Karpas-422 (cell line): Measurements from ENCODE around the gene ST6GALNAC4. TPM values are rescaled to one million over a fixed set of nuclear protein-coding genes. Genes with fewer than 3 reads are reported as not detected.
"Not testable (repeated sequence)": the region's sequence is repeated elsewhere in the genome, so short reads cannot be mapped to it uniquely, and the experiment has no call there.

Source experiments
- DNase-seq: peaks from one replicate; pipeline ENCODE4 v3.0.0-alpha.2; 2015
- H2AFZ ChIP-seq: fragments of 200-600 bp; sonication (generic); 2 replicates; pipeline ENCODE4 v1.6.1; 2014; ENCODE audit warnings: antibody characterized with exemption, low read length, mixed read lengths
- H3K27ac ChIP-seq: fragments of 200-600 bp; sonication (generic); 2 replicates; pipeline ENCODE4 v1.5.1; 2014; ENCODE audit warnings: mild to moderate bottlenecking, low read length, moderate library complexity
- H3K27me3 ChIP-seq: fragments of 200-600 bp; sonication (generic); 2 replicates; pipeline ENCODE4 v1.6.1; 2014; ENCODE audit warnings: low read length, mixed read lengths
- H3K36me3 ChIP-seq: fragments of 200-600 bp; sonication (generic); 2 replicates; pipeline ENCODE4 v1.6.1; 2014; ENCODE audit warnings: low read length, mixed read lengths; ENCODE audit not compliant: insufficient read depth
- H3K4me1 ChIP-seq: fragments of 200-600 bp; sonication (generic); 2 replicates; pipeline ENCODE4 v1.6.1; 2014; ENCODE audit warnings: mild to moderate bottlenecking, low read length, mixed read lengths
- H3K4me2 ChIP-seq: fragments of 200-600 bp; sonication (generic); 2 replicates; pipeline ENCODE4 v1.6.1; 2014; ENCODE audit warnings: low read length, low read depth, mild to moderate bottlenecking; ENCODE audit not compliant: poor library complexity, severe bottlenecking
- H3K4me3 ChIP-seq: fragments of 200-600 bp; sonication (generic); 2 replicates; pipeline ENCODE4 v1.5.1; 2014; ENCODE audit warnings: mild to moderate bottlenecking, antibody characterized with exemption, low read length, mixed read lengths
- H3K79me2 ChIP-seq: fragments of 200-600 bp; sonication (generic); 2 replicates; pipeline ENCODE4 v1.6.1; 2014; ENCODE audit warnings: mild to moderate bottlenecking, low read length, mixed read lengths
- H3K9ac ChIP-seq: fragments of 200-600 bp; sonication (generic); 2 replicates; pipeline ENCODE4 v1.6.0; 2014; ENCODE audit warnings: low read length
- H3K9me2 ChIP-seq: fragments of 200-600 bp; sonication (generic), shearing (Covaris generic); replicated peaks from 2 replicates; pipeline ENCODE4 v1.6.0; 2014; ENCODE audit warnings: mild to moderate bottlenecking, low read length, moderate library complexity; ENCODE audit not compliant: insufficient read depth
- H3K9me3 ChIP-seq: fragments of 300-700, 200-600 bp; sonication (generic); 2 replicates; pipeline ENCODE4 v1.6.1; 2014; ENCODE audit warnings: low read length, mixed read lengths
- H4K20me1 ChIP-seq: fragments of 200-600 bp; sonication (generic); 2 replicates; pipeline ENCODE4 v1.6.1; 2014; ENCODE audit warnings: mild to moderate bottlenecking, antibody characterized with exemption, low read length, low read depth; ENCODE audit not compliant: insufficient read depth
- total RNA-seq: library from RNA; depleted of rRNA; stranded (reverse); fragments of >200 nt; shearing (Covaris generic); gene quantifications from 2 replicates; pipeline ENCODE4 v1.2.3, GENCODE V29; 2014; ENCODE audit warnings: low replicate concordance

Gene ST6GALNAC4
- total RNA-seq, 1 experiment from 2014 or later, result 23.5 TPM

DNA sequence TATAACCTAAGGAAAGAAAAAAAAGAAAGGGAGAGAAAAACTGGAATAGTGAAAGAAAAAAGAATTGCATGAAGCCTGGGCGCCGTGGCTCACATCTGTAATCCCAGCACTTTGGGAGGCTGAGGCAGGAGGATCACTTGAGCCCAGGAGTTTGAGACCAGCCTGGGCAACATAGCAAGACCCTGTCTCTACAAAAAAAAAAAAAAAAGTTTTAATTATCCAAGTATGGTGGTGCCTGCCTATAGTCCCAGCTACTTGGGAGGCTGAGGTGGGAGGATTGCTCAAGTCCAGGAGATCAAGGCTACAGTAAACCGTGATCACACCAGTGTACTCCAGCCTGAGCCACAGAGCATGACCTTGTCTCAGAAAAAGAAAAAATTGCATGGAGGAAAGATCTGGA, 35.1 kb downstream of the ST6GALNAC4 start:
- not testable (repeated sequence) for H3K36me3 ChIP-seq, H3K27ac ChIP-seq, H3K27me3 ChIP-seq, H2AFZ ChIP-seq, DNase-seq, H3K4me2 ChIP-seq, H4K20me1 ChIP-seq, H3K9me2 ChIP-seq, H3K79me2 ChIP-seq, H3K4me1 ChIP-seq, H3K9ac ChIP-seq, H3K9me3 ChIP-seq, H3K4me3 ChIP-seq

DNA sequence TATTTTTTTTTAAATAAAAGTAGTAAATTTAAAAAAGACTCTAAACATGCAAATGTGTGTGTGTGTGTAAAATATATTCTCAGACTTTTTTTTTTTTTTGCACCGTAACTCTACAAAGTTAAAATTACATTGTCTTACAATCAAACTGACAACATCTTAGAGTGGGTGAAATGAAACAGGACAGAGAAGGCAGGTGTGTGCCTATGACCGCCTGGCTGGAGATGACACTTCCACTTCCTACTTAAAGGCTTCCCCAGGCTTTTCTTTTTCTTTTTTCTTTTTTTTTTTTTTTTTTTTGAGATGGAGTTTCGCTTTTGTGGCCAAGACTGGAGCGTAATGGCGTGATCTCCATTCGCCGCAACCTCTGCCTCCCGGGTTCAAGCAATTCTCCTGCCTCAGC, 36.7 kb downstream of the ST6GALNAC4 start:
- Histone ChIP-seq H3K27ac (no peak overlapping the region), H3K9ac (no peak overlapping the region), H3K4me2 (no peak overlapping the region), H3K4me1 (0 out of 2 replicates have a peak, but pooled peaks cover 2% of the 10 kb centered on the region), H3K27me3 (no peaks in the 10 kb centered on the region), H4K20me1 (no peaks in the 10 kb centered on the region), H3K36me3 (no peaks in the 10 kb centered on the region), H3K9me3 (no peaks in the 10 kb centered on the region), H2AFZ (no peak overlapping the region), H3K9me2 (no peaks in the 10 kb centered on the region), H3K79me2 (no peaks in the 10 kb centered on the region), H3K4me3 (no peak overlapping the region)
- DNase-seq, result no peak

DNA sequence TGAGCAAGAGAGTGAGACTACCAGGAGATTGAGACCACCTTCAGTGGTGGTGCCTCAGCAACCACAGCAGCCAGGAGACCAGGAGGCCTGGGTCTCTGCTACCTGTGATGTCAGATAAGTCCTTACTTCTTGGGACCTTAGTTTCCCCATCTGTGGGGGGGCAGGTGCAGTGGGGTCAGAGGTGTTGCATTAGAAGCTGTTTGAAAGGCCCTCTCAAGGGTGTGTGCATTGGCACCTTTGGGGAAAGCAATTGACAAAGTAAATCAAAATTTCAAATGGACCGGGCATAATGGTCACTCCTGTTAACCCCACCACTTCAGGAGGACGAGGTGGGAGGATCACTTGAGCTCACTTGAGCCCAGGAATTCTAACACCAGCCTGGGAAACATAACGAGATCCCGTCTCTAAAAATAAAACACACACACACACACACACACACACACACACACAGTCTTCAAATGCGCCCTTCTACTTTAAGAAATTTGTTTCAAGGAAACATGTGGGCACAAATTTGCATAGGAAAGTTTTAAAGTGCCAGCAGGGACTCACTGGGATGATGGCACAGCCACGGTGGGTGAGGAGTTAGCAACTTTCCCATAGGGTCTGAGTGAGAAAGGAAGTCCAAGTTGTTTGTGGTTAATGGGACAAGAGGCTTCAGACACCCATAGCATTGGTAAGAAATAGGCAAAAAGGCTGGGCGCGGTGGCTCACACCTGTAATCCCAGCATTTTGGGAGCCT, 38.0 kb downstream of the ST6GALNAC4 start:
- H4K20me1 ChIP-seq, result no peaks in the 10 kb centered on the region
- no peak overlapping the region for H3K9ac ChIP-seq
- H3K4me3 ChIP-seq, result no peak overlapping the region
- H3K36me3 ChIP-seq, result no peaks in the 10 kb centered on the region
- no peaks in the 10 kb centered on the region for H3K79me2 ChIP-seq
- 0 out of 2 replicates have a peak, but pooled peaks cover 2% of the 10 kb centered on the region for H3K4me1 ChIP-seq
- no peaks in the 10 kb centered on the region for H3K9me3 ChIP-seq
- H3K27me3 ChIP-seq, result no peaks in the 10 kb centered on the region
- no peak overlapping the region for H3K4me2 ChIP-seq
- DNase-seq, result no peak
- no peak overlapping the region for H3K27ac ChIP-seq
- H3K9me2 ChIP-seq, result no peaks in the 10 kb centered on the region
- H2AFZ ChIP-seq, result no peak overlapping the region

DNA sequence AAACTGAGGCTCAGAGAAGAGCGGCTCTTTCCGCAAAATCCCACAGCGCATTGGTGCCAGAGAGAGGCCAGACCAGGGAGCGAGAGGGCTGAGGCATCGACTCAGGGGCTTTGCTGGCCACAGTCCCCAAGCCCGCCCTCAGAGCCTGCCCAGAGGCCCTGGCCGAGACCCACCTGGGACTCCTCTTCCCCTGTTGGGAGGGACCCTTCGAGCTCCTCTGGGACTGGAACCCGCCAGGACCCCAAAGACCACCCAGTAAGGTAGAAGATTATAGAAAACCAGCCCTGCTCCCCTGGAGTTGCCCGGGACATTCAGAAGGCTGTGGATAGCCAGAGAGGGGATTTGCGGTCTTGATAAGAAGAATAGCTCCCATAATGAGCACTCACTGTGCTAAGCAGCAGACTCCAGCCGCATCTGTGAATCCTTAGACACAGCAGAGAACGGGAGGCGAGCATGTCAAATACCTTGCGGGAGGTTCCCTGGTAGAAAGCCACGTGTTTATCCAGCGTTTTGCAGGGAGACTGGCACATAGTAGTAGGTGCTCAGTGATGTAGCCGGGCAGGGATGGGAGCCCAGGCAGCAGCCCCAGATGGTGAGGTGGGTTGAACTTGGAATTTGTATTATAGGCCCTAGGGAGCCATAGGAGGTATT, 38.7 kb downstream of the ST6GALNAC4 start:
- Histone ChIP-seq H3K9ac (no peak overlapping the region), H2AFZ (no peak overlapping the region), H3K4me2 (no peak overlapping the region), H3K36me3 (no peaks in the 10 kb centered on the region), H3K9me2 (no peaks in the 10 kb centered on the region), H3K27ac (no peak overlapping the region), H4K20me1 (no peaks in the 10 kb centered on the region), H3K4me3 (no peak overlapping the region), H3K27me3 (no peaks in the 10 kb centered on the region), H3K79me2 (no peaks in the 10 kb centered on the region), H3K9me3 (no peaks in the 10 kb centered on the region), H3K4me1 (0 out of 2 replicates have a peak, but pooled peaks cover 2% of the 10 kb centered on the region)
- no peak for DNase-seq

DNA sequence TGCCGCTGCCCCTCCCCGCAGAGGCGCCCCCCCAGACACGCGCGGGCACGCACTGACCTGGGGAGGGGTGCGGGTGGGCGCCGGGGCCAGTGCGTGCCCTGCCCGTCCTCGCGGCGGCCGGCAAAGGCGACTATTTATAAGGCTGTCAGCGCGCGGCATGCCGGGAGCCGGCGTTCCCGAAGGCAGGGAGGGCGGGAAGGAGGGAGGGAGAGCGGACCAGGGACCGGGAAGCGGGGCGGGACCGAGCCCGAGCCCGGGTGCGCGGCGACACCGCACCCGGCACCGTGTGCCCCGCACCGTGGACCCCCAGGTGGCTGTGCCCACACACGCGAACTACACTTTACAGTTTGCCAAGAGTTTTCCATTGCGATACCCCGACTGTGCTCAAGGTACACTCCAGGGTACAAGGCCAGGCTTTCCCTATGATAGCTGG, 39.3 kb downstream of the ST6GALNAC4 start, which contains the start of gene AK1:
TSS of gene AK1 (minus strand) at position 110 of the 433 bp plus-strand sequence. CDS start 3,058 bp downstream, outside the sequence.
- no peaks in the 10 kb centered on the region for H3K9me2 ChIP-seq
- DNase-seq, result no peak
- H2AFZ ChIP-seq, result no peak within 1 kb of the TSS

GRCh38 chr9:127876764-127877562, 39.9 kb downstream of the ST6GALNAC4 start:
- DNase-seq, result no peak
- no peaks in the 10 kb centered on the region for H3K36me3 ChIP-seq
- no peaks in the 10 kb centered on the region for H3K9me3 ChIP-seq
- no peaks in the 10 kb centered on the region for H3K79me2 ChIP-seq
- no peak overlapping the region for H3K4me3 ChIP-seq
- H3K27ac ChIP-seq, result no peak overlapping the region
- no peaks in the 10 kb centered on the region for H3K27me3 ChIP-seq
- 0 out of 2 replicates have a peak, but pooled peaks cover 2% of the 10 kb centered on the region for H3K4me1 ChIP-seq
- no peaks in the 10 kb centered on the region for H4K20me1 ChIP-seq
- no peak overlapping the region for H2AFZ ChIP-seq
- H3K9ac ChIP-seq, result no peak overlapping the region
- no peaks in the 10 kb centered on the region for H3K9me2 ChIP-seq
- H3K4me2 ChIP-seq, result no peak overlapping the region

More for the DNA sequence above, 39.3 kb downstream of the ST6GALNAC4 start, which contains the start of gene AK1:
- H3K9ac ChIP-seq, result no peak within 1 kb of the TSS
- no peaks in the 10 kb centered on the region for H3K36me3 ChIP-seq
- no peaks in the 10 kb centered on the region for H3K9me3 ChIP-seq
- H3K27me3 ChIP-seq, result no peaks in the 10 kb centered on the region
- H3K4me3 ChIP-seq, result no peak within 1 kb of the TSS
- 0 out of 2 replicates have a peak, but pooled peaks cover 2% of the 10 kb centered on the region for H3K4me1 ChIP-seq
- H3K27ac ChIP-seq, result no peak within 1 kb of the TSS
- H4K20me1 ChIP-seq, result no peaks in the 10 kb centered on the region
- H3K79me2 ChIP-seq, result no peaks in the 10 kb centered on the region
- H3K4me2 ChIP-seq, result no peak within 1 kb of the TSS

- Histone ChIP-seq H3K9me3 (no peaks in the 10 kb centered on the region), H3K4me2 (no peak overlapping the region), H3K9me2 (no peaks in the 10 kb centered on the region), H3K9ac (no peak overlapping the region), H3K27me3 (no peaks in the 10 kb centered on the region), H2AFZ (no peak overlapping the region), H3K36me3 (no peaks in the 10 kb centered on the region), H3K4me3 (no peak overlapping the region), H3K4me1 (0 out of 2 replicates have a peak, but pooled peaks cover 2% of the 10 kb centered on the region), H3K27ac (no peak overlapping the region), H3K79me2 (no peaks in the 10 kb centered on the region), H4K20me1 (no peaks in the 10 kb centered on the region)
- no peak for DNase-seq
Measured at GRCh38 chr9:127876026-127876763, 40.6 kb downstream of the ST6GALNAC4 start.
